GM19438 (cell line): ENCODE results near the gene FAM3A.

Source experiments
- ATAC-seq: cut with Tn5 transposase; IDR thresholded peaks from one replicate; pipeline ENCODE4 v1.9.1; 2021; ENCODE audit warnings: low read depth; ENCODE audit not compliant: unreplicated experiment

Gene FAM3A

DNA sequence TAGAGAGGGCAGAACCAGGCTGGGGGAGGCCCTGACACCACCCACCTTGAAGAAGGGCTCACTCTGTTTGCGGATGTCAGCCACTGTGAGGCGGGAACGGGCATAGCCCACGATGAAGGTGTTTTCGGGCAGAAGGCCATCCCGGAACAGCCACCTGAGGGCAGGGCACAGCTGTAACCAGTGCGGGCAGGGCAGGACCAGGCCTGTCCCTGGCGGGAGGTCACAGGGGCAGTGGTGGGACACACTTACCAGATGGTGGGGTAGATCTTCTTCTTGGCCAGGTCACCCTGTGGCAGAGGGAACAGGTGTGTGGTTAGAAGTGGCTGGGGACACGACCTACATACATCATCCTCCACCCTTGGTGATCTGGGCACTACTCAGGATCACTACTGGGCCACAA, 19.9 kb upstream of the FAM3A start:
- no peak for ATAC-seq

DNA sequence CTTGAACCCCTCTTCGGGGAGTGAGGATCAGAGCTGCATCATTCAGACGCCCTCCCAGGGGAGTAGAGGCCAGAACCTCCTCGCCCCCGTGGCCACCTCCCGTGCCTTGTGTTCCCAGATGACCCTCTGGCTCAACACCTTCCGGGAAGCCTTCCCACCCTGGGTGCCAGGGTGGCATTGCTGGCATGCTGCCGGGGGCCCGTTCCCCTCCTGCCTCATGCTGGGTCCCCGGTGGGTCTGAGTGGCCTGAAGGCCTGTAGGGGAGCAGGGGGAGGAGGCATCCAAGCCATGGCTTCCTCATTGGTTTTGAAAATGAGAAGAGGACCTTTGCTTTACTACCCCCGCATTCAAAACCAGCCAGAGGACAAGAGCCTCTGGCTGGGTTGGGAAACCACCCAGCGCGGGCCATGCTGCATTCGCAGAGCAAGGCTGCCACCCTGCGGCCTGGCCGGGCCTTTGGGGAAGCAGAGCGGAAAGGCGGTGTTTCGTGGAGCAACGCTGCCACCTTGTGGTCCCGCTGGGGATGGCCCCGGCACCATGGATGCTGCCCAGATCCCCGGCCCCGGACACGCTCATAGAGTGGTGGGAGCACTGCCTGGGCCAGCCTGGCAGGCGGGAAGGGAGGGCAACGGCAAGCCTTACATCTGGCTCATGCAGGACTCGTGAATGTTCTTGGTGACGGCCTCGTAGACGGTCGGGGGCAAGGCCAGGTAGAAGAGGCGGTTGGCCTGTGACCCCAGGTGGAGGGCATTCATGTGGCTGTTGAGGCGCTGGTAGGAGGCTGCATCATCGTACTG, 18.7 kb upstream of the FAM3A start:
- ATAC-seq, result peak; percentile 88

DNA sequence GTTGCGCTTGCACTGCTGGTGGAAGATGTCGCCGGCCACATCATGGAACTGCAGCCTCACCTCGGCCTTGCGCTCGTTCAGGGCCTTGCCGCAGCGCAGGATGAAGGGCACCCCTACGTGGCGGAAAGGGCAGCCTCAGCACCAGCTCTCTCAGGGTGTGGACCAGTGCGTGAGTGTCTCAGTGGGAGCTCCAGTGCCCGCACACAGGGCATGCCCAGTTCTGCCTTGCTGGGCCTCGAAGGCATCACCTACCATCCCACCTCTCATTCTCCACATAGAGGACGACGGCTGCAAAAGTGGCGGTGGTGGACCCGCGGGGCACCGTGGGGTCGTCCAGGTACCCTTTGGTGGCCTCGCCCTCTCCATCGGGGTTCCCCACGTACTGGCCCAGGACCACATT, 16.7 kb upstream of the FAM3A start:
- no peak for ATAC-seq

DNA sequence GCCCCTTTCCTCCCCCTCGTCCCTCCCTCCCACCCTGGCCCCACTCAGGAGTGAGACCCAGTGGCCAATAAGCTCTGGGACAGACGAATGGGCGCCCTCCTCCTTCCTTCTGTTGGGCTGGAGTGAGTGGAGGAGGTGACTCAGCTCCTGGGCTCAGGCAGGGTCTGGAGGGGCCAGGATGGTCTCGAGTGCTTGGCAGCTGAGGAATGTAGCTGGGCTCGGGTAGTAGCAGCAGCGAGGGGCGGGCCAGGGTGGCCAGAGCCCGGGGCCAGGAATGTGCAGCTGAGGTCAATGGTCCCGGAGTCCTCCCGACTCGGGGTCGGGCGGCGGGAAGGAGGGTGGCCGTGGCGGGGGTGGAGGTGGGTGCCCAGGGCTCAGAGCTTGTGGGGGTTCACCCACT, 15.6 kb upstream of the FAM3A start:
- no peak for ATAC-seq

DNA sequence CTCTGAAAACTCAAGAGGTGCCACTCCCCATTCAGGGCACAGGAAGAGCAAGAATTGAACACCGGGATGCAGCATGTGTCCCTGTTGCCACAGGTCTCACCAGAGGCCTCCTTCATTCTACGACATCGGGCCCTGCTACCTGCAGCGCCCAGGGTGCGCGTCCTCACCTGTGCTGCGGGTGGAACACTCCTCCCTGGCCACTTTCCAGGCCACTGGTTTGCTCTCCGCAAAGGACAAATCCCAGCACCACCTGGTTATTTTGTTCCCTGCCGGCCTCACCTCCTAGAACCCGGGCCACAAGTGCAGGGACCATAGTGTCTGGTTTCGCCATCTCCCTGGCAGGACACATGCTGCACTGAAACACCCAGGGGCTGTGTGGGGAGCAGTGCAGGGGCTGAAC, 14.3 kb upstream of the FAM3A start:
- no peak for ATAC-seq

DNA sequence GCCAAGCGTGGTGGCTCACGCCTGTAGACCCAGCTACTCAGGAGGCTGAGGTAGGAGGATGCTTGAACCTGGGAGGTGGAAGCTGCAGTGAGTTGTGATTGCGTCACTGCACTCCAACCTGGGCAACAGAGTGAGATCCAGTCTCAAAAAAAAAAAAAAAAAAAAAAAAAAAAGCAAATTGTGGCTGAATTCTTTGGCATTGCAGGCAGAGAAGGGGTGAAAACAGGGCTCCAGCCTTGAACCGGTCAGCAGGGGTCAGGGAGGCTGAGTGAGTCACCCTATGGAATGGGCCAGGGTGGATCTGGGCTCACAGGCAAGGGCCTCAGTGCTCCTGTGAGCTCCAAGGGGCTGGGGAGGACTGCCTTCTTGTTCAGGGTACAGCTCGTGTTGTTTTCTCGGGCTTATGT, 13.2 kb upstream of the FAM3A start:
- no peak for ATAC-seq

DNA sequence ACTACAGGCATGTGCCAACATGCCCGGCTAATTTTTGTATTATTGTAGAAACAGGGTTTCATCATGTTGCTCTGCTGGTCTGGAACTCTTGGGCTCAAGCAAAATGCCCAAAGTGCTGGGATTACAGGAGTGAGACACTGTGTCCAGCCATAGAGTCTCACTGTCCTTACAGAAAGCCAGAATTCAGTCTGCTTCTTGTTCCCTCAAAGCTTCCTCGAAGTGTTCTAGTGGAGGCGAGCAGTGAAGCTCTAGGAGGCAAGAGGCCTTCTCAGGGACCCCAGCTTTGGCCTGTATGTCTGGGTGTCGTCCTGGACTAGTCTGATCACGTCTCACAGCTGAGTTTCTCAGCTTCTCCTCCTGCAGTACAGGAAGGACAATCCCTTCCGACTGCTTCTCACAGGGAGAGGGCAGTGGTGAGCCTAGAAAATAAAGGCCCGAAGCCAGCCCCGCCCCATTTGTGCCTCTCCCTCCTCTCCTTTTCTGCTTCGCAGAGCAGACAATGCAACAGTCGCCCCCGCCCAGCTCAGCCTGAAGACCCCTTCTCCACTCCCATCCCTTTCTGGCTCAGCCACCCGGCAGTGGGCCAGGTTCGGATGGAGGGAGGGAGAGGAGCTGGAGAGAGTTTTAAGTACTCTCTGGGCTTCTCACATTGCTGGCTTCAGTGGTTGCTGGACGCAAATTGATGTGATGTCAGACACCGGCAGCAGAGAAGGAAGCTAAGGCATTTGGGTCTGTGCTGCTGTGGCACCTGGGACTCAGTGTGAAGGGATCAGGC, 11.1 kb upstream of the FAM3A start:
- ATAC-seq, result peak; percentile 86

DNA sequence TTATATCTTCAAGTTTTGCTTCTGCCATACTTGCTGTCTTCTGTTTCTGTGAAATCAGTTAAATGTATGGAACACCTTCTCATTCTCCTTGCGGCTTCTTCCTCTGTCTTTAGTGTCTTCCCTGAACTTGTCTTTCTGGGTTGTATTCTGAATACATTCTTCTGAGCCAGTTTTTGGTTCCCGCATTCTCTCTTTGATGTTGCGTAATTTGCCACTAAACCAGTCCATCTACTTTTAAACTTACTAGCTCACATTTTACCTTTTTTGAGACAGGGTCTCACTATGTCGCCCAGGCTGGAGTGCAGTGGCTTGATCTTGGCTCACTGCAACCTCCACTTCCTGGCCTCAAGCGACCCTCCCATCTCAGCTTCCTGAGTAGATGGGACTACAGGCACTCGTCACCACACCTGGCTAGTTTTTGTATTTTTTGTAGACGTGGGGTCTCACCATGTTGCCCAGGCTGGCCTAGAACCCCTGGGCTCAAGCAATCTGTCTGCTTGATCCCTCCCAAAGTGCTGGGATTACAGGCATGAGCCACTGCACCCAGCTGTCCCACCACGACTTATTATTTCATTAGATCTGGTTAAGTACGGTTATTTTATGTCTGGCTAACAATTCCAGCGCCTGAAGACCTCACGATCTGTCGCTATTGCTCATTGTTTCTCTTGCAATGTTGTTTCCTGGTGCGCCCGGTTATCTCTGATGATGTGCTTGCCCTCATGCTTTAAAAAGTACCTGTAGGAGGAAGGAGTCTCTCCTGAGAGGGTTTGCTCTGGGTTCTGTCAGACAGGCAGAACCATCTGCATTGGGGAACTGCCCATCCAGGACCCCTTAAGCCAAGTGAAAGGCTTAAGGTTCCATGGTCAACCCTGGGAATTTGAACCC, 9.8 kb upstream of the FAM3A start:
- no peak for ATAC-seq

DNA sequence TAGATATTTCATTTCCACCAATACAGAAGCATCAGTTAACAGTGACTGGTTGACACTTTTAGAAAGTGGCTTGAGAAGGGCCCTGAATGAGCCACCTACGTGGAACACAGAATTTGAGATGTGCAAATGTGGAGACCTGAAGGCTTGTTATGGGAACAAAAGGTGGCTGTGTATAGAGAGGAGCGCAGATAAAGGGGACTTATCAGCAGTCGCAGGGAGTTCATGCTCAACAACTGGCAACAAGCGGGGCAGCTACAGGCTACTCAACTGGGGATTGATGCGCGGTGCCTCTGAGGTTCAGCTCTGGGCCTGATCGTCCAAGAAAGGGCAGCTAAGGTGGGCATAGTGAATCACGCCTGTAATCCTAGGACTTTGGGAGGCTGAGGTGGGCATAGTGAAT, 3.4 kb upstream of the FAM3A start:
- no peak for ATAC-seq

DNA sequence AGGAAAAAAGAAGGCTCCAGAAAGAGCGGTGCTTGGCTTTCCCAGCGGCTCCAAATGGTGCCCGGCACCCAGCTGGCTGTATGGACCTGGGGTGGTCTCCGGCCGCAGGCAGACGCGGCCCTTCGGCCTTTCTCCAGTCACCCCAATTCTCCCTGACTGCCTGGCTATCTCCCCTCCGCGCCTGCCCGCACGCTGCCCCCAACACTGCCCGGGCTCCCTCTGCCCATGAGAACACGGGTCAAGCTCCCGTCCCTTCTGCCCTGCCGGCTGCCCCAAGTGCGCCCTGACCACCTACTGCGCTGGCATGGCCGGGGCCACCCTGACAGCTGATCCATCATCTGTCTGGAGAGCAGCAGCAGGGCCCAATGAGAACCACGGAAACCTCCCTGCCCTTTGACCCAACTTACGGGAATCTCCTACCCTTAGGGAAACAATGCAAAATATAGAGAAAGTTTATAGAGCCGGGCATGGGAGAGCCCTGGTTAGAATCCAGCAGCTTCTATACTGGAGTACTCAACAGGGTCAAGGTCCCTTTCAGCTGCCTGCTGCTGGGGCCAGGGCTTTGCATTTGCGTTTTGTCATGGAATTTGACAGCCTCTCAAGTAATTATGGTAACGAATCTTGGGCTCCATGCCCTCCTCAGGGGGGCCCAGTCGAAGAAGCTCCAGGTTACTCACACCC, 1.2 kb upstream of the FAM3A start:
- ATAC-seq, result no peak

DNA sequence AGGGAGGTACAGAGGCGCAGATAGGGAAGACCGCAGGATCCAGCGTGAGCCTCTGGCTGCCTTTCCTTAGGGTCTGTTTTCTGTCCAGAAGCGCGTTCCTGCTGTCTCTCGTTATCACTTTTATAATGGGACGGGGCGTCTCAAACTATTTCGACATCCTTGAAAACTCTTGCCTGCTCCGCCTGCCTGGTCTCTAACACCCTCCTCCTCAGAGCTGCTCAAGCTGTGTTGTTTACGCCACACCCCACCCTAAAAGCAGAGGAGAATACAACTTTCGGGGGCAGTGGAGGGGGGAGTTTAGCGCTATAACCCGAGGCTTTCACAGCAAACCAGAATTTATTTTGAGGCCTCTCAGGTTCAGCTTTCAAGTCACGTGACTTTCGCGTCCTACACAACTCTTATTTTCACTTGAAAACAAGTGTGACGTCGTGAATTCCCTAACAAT, 646 bp upstream of the FAM3A start:
- peak; percentile 5 for ATAC-seq

DNA sequence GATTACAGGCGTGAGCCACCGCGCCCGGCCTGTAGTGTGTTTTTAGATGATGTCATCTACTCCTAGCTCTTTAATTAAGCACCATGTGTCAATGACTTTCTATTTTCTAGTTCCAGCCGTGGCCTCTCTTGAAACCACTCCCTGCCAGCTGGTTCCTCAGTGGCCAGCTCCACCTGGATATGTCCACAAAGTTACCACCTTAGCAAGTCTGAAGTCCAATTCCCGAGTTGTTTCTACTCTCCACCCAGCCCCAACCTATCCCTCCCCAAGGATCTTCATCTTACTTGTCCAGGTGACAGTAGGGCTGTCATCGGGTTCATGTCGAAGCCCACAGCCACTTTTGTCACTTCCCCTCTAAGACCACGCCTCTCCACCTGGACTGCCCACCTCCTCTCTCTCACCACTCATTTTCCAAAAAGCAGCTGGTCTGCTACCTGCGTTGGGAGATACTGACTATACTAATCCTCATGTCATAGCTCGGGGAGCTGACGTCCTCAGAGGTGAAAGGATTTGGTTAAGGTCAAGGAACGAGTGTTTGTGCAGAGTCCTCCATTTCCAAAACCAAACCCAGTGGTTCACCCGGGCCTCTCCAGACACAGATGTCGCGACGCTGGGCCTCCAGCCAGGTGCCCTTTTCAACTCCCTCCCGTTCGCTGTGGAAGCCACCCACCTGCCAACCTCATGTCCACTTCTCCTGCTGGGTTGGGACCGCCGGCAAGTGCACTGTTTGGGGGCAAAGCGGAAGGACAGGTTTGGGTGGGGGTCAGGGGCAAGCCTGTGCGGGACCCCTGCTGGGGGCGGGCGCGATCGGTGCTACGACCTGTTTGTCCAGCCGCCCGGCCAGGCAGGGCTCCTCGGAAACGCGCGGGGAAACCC, 704 bp downstream of the FAM3A start:
- ATAC-seq, result no peak

DNA sequence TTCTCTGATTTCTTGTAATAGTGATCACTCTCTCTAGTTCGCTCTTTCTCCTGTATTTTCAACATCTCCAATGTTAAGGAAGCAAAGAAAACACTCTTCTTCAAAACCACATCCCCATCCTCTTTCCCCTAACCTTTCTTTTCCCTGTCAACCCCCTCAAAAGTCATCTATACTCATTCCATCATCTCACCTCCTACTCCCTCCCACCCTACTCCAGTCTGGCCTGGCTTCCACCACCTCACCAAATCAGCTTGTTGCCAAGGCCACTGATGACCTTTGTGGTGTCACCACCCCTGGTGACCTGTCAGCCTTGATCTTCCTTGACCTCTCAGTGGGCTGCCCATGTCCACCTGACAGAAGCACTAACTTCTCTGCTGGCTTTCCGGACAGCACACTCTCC, 2.3 kb downstream of the FAM3A start:
- ATAC-seq, result no peak

DNA sequence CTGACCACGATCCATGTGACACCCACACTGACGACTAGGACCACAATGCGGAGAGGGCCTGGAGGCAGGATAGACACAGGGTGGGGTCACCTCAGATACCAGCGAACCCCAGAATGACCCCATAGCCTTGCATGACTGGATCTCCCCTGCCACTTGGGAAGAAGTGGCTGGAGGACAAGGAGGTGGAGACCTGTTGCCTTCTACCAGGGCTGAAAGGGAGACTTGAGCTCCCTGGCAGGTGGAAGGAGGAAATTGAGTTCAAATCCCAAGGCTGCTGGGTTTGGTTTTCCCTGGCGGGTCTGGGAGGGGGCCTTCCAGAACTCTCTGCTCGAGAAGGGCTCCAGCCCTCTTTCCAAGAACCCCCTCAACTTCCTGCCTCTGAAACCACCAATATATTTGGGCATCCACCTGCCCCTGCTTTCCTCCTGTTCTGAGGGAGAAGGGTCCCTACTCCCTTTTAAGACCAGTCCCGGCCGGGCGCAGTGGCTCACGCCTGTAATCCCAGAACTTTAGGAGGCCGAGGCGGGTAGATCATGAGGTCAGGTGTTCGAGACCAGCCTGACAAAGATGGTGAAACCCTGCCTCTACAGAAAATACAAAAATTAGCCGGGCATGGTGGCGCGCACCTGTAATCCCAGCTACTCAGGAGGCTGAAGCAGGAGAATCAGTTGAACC, 3.0 kb downstream of the FAM3A start:
- ATAC-seq, result no peak

DNA sequence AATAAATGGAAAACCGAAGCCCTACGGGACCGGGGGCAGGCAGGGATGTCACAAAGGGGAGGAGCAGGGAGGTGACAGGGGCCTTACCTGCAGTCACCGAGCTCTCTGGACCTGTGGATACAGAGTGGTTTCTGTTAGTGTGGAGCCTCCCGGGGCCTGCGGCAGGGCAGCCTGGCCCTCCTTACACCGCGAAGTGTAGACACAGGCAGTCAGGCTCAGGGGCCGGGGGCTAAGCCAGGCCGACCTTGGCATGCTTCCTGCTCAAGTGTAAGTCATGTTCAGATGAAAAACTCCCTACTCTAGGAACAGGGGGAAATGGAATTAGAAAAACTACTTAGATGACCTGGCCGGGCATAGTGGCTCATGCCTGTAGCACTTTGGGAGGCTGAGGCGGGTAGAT, 4.3 kb downstream of the FAM3A start:
- ATAC-seq, result no peak

DNA sequence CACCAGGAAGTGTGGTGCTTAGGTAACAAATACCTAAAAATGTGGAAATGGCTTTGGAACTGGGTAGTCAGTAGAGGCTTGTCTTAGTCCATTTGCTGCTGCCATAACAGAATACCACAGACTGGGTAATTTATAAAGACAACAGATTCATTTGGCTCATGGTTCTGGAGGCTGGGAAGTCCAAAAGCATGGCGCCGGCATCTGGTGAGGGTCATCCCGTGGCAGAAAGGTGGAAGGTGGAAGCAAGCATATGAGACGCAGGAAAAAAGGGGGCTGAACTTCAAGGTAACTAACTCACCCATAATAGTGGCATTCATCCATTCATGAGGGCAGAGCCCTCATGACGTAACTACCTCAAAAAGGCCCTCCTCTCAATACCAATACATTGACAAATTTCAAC, 6.6 kb downstream of the FAM3A start:
- ATAC-seq, result no peak

DNA sequence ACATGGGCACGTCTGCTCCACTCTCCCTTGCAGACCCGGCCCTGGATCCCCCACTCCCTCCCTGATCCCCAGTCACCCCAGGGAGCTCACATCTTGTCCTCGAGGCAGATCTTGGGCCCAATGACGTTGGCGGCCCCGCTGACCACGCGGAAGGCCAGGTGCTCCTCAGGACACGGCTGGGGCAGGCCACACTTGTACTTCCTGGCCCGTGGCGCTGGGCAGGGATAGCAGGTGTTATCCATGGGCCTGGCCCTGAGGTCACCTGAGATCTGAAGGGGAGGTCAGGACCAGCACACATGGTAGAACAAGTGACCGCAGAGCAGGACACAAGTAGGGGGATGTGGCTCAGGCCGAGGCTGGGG, 7.7 kb downstream of the FAM3A start:
- ATAC-seq, result no peak

DNA sequence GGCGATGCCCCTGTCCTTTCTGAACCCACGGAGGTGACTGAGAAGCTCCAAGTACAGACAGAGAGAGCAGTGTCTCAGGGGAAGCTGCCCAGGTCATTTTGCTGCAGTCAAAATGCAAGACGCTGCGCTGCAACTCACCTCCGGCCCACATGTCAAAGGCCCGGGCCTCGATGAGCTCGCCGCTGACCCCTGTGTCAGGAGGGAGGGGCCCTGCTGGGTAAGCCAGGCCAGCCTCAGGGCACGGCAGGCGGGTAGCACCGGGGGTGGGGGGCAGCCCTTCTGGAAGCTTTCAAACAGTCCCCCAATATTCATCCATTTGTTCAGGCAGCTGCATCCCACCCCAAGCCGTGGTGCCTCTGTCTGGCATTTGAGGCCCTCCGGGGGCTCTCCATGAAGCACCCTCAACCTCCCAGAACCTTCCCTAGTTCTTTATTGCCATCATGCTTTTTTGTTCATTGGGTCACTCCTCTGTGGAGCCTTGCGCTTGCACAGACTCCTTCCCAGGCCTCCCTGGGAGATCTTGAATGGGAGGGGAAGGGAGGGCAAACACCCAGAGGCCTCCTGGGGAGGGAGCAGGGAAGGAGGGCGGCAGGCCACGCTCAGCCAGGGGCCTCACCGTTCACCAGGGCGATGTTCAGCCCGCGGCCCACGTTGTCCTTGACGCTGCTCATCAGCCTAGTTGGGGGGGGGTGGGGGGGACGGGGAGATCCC, 8.2 kb downstream of the FAM3A start:
- ATAC-seq, result no peak
